NCI-H748 treated with DMSO at 0.1 percent for 48 hours (cell line): Measurements from ENCODE around the gene UBE2E1.
"Not testable (repeated sequence)": the region's sequence is repeated elsewhere in the genome, so short reads cannot be mapped to it uniquely, and the experiment has no call there.

ENCODE experiments used
- DNase-seq: peaks from one replicate; lab custom pipeline; 2025; lab: John Stamatoyannopoulos, UW

The UBE2E1 gene

DNA sequence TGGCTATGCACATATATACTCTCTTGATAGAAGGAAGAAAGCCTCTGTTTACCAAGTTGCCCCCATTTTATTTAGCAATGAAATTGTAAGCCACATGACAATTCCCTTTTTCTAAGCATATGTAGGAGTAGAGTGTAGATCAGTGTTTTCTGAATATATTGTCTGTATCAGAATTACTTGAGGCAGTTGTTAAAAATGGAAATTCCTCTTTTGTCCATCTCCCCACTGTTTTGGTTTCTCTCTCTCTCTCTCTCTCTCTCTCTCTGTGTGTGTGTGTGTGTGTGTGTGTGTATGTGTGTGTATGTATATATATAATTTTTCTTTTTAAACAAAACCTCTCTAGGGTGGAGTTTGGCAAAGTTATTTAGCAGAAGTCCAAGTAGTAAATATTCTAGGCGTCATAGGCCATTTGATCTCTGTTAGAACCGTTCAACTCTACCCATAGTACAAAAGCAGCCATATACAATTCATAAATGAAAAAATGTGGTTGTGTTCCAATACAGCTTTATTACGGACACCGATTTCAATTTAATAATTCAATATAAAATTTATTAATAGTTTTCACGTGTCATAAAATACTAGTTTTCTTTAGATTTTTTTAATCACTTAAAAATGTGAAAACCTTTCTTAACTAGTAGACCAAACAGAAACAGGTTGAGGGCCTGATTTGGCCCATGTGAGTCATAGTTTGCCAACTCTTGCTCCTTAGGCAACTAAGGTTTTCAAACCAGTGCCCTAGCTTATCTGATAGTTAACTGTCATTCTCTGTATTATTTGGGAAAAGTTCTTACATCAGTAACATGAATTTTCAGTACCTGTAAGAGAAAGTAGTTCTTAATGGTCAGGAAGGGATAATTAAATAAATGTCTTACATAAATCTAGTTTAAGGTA, 39.8 kb downstream of the UBE2E1 start:
- no peak for DNase-seq

DNA sequence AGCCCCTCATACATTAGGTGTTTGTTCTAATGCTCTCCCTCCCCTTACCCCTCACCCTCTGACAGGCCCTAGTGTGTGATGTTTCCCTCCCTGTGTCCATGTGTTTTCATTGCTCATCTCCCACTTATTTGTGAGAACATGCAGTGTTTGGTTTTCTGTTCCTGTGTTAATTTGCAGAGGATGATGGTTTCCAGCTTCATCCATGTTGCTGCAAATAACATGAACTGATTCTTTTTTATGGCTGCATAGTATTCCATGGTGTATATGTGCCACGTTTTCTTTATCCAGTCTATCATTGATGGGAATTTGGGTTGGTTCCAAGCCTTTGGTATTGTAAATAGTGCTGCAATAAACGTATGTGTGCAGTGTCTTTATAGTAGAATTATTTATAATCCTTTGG, 43.7 kb downstream of the UBE2E1 start:
- DNase-seq = not testable (repeated sequence)

DNA sequence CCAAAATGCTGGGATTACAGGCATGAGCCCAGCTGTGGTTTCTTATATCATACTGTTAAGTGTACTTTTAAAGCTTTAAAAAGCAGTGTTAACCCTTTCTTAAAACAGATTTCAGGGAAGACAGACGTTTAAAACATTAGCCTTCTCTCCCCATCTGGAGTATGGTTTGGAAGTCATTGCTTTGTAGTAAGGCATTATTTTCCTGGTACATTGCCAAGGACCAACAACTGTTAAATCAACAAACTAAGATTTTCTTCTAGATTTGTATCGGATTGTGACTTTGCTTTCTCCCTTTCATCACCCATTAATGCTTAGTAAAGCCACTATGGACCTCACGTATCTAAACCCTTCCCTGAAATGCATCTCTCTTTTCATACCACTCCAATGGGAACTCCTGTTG, 50.5 kb downstream of the UBE2E1 start:
- DNase-seq = no peak

- no peak for DNase-seq
Observed at GRCh38 chr3:23859012-23859743, 53.4 kb downstream of the UBE2E1 start.

- no peak for DNase-seq
Observed at GRCh38 chr3:23859839-23860382, 54.2 kb downstream of the UBE2E1 start.

DNA sequence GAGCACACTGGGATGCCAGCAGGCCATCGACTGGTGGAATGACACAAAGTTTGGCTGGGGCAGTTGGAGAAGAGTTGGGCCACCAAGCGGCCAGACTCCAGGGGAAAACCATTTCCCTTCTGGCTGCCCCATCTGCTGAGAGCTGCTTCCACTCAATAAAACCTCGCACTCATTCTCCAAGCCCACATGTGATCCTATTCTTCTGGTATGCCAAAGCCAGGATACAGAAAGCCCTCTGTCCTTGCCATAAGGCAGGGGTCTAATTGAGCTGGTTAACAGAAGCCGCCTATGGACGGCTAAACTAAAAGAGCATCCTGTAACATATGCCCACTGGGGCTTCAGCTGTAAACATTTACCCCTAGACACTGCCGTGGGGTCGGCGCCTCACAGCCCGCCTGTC, 55.9 kb downstream of the UBE2E1 start:
- DNase-seq = no peak

DNA sequence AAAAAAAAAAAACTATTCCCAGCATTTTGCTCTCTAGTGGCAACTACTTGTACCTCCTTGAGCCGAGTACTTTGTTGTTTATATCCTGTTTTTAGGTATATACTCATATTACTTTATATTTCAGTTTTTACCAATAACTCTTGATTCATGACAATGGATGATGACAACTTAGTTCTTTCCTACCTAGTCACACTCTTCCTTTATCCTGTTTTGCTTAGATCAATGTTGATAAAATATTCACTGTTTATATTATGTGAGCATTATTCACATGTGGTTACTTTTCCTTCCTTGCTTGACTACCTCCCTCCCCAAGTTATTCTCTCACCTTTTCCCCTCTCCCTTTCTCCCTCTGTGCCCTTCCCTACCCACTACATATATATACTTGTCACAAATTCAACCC, 57.3 kb downstream of the UBE2E1 start:
- DNase-seq = no peak

DNA sequence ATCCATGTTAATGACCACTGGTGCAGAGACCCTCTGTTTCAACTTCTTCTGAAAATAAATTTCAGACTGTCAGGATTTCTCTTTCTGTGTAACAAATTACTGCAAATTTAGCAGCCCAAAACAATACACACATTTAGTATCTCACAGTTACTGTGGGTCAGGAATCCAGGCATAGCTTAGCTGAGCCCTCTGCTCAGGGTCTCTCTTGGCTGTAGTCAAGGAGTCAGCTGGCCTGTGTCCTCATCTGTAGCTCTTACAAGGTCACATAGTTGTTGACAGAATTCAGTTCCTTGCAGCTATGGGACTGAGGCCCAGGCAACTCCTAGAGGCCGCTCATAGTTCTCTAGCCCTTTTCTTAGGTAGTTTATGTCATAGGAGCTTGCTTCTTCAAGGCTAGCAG, 59.2 kb downstream of the UBE2E1 start:
- no peak for DNase-seq

GRCh38 chr3:23865595-23866396, 60.0 kb downstream of the UBE2E1 start:
- no peak for DNase-seq

- DNase-seq = no peak
Observed at GRCh38 chr3:23867400-23867799, 61.6 kb downstream of the UBE2E1 start.

DNA sequence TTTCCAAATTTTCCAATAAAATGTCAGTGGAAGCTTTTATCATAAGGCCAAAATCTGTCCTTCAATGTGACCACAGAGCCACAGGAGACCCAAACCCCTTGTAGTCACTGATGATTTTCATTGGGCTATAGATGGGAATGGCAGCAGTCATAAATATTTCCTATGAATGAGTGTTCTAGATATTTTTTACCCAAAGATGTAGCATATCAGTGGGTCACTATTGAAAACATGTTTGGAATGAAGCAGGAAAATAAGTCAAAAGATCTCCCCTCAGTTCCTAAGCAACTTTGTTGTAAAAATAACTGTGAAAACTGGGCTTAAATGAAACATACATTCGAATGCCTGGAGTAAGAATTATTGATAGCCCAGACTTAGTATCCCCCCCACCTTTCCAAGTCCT, 62.1 kb downstream of the UBE2E1 start:
- no peak for DNase-seq

GRCh38 chr3:23869977-23870662, 64.4 kb downstream of the UBE2E1 start:
- DNase-seq = no peak

DNA sequence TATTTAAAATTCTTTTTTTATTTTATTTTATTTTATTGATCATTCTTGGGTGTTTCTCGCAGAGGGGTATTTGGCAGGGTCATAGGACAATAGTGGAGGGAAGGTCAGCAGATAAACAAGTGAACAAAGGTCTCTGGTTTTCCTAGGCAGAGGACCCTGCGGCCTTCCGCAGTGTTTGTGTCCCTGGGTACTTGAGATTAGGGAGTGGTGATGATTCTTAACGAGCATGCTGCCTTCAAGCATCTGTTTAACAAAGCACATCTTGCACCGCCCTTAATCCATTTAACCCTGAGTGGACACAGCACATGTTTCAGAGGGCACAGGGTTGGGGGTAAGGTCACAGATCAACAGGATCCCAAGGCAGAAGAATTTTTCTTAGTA, 64.9 kb downstream of the UBE2E1 start:
- not testable (repeated sequence) for DNase-seq

DNA sequence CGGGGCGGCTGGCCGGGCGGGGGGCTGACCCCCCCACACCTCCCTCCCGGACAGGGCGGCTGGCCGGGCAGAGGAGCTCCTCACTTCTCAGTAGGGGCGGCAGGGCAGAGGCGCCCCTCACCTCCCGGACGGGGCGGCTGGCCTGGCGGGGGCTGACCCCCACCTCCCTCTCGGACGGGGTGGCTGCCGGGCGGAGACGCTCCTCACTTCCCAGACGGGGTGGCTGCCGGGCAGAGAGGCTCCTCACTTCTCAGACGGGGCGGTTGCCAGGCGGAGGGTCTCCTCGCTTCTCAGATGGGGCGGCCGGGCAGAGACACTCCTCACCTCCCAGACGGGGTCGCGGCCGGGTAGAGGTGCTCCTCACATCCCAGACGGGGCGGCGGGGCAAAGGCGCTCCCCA, 65.6 kb downstream of the UBE2E1 start:
- not testable (repeated sequence) for DNase-seq

DNA sequence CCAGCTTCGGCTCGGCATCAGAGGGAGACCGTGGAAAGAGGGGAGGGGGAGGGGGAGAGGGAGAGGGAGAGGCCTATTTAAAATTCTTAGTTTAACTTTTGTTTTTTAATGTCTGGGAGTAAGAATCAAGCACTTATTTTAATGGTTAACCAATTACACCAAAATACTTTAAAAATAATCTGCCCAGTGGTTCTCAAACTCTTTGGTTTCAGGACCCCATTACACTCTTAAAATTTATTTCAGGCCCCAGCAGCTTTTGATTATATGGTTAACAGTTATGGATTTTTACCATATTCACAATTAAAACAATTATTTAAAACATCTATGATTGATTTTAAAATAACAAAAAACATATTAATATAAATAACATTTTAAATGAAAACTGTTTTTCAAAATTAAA, 66.6 kb downstream of the UBE2E1 start:
- DNase-seq = no peak

GRCh38 chr3:23873941-23874340, 68.2 kb downstream of the UBE2E1 start:
- DNase-seq = no peak

DNA sequence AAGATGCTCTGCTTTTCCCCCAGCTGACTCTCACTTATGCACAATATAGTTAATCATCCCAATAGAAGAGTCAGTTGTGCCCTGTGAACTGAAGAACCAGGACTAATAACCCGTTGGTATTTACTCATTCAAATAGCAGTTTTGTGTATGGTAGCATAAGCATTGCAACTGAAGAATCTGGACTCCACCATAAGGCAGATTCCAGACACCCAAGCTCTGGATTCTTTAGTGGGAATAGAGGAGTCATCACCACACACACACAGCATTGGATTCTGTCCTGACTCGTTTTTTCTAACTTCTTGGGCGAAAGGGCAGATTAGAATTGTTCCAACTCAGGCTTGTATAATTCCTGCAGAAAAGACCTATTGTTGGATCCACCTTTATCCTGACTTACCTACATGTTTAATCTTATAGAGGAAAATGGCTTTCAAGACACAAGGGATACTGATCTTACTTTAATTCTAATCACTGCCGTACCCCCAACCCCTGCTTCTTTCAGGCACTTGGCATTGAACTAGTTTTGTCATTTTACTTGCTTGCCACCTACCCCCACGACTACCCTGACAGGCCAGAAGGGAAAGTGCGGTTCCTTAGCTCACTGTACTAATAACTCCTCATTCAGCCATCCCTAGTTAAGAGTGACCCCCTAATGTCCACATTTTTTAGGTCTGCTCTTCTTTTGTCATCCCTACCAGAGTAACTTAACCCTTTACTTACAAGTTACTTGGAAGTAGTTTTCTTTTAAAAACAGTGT, 68.8 kb downstream of the UBE2E1 start:
- DNase-seq = no peak

- DNase-seq = no peak
Observed at GRCh38 chr3:23875113-23875725, 69.5 kb downstream of the UBE2E1 start.

GRCh38 chr3:23876923-23877322, 71.2 kb downstream of the UBE2E1 start:
- DNase-seq = no peak

GRCh38 chr3:23877329-23877980, 71.7 kb downstream of the UBE2E1 start:
- no peak for DNase-seq
